Testis (tissue), 3 donors: ENCODE results near the gene GABRE. TPM values are rescaled to one million over a fixed set of nuclear protein-coding genes. Genes with fewer than 3 reads are reported as not detected.

Experiments used
- DNase-seq: peaks from one replicate; pipeline ENCODE4 v3.0.0-alpha.2; 2019
- H3K27ac ChIP-seq, 2 donors: fragments of 200-600 bp; sonication (generic); one replicate each; pipeline ENCODE4 v1.5.1; 2019
- H3K27me3 ChIP-seq: fragments of 200-600 bp; sonication (generic); one replicate; pipeline ENCODE4 v1.5.1; 2019
- H3K36me3 ChIP-seq: fragments of 200-600 bp; sonication (generic); one replicate; pipeline ENCODE4 v1.5.1; 2017; ENCODE audit warnings: low read depth; ENCODE audit errors: missing control alignments
- H3K4me1 ChIP-seq: fragments of 200-600 bp; sonication (generic); one replicate; pipeline ENCODE4 v1.5.1; 2019
- H3K4me3 ChIP-seq, 2 donors: fragments of 200-600 bp; sonication (generic); one replicate each; pipeline ENCODE4 v1.5.1; 2017 to 2019
- H3K9me3 ChIP-seq: fragments of 200-600 bp; sonication (generic); one replicate; pipeline ENCODE4 v1.5.1; 2017
- POLR2A ChIP-seq: fragments of 450-650 bp; IDR thresholded peaks from one replicate; pipeline ENCODE4 v1.6.1; 2017; ENCODE audit warnings: antibody characterized with exemption, mild to moderate bottlenecking, moderate library complexity
- WGBS, 2 donors: methylation state at CpG; one replicate each; pipeline ENCODE4 v1.1.5; 2018; 5-methylcytosine and 5-hydroxymethylcytosine counted together
- intact Hi-C: fragments of 100-400 bp; cut with DNase I; formaldehyde crosslinking; loops from one replicate; pipeline ENCODE4 v1.15.1; 2023; ENCODE audit warnings: low total_unique reads
- polyA plus RNA-seq: library from polyadenylated mRNA; stranded (reverse); fragments of 350-450 nt; fragmentation: Illumina TruSeq; extraction: RNeasy Lipid Tissue Mini Kit (QIAGEN cat#74804); gene quantifications from one replicate; pipeline ENCODE4 v1.2.3, GENCODE V29; 2014; ENCODE audit warnings: low read depth, low replicate concordance; ENCODE audit not compliant: insufficient read depth
- total RNA-seq, 2 donors: library from RNA; depleted of rRNA; stranded (reverse); fragments of >200 nt; gene quantifications; one replicate each; pipeline ENCODE4 v1.2.3, GENCODE V29; 2016
- TF ChIP-seq, protein P1 (sequence below), 3 experiments: fragments of 450-650 bp in 2 of 3; fragments of 200-600 bp in 1 of 3; sonication (generic) in 1 of 3; IDR thresholded peaks; one replicate each; pipeline ENCODE4 v1.5.1; 2016 to 2019; ENCODE audit warnings: antibody characterized with exemption in 3 of 3, mild to moderate bottlenecking in 2 of 3, moderate library complexity in 1 of 3

Gene GABRE
- total and polyA plus RNA-seq, 3 donors from 2014 or later: 7.9 to 9.7 (median 9.3) TPM

GRCh38 chrX:151985955-151986354, 11.5 kb upstream of the GABRE start:
- TF ChIP-seq, protein P1, sequence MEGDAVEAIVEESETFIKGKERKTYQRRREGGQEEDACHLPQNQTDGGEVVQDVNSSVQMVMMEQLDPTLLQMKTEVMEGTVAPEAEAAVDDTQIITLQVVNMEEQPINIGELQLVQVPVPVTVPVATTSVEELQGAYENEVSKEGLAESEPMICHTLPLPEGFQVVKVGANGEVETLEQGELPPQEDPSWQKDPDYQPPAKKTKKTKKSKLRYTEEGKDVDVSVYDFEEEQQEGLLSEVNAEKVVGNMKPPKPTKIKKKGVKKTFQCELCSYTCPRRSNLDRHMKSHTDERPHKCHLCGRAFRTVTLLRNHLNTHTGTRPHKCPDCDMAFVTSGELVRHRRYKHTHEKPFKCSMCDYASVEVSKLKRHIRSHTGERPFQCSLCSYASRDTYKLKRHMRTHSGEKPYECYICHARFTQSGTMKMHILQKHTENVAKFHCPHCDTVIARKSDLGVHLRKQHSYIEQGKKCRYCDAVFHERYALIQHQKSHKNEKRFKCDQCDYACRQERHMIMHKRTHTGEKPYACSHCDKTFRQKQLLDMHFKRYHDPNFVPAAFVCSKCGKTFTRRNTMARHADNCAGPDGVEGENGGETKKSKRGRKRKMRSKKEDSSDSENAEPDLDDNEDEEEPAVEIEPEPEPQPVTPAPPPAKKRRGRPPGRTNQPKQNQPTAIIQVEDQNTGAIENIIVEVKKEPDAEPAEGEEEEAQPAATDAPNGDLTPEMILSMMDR (IDR thresholded peaks at IDR 0.05): no peak
- no peak for TF ChIP-seq POLR2A
- Histone ChIP-seq H3K4me1 (no peaks in the 10 kb centered on the region), H3K9me3 (no peaks in the 10 kb centered on the region), H3K36me3 (no peaks in the 10 kb centered on the region), H3K4me3 (no peak overlapping the region), H3K27ac (no peak overlapping the region), H3K27me3 (no peaks in the 10 kb centered on the region)
- intact Hi-C loops: no loop called here
- DNase-seq: no peak
- 38 to 56% methylated on average over 1 to 3 of the region's 3 CpGs for WGBS, 2 donors

DNA sequence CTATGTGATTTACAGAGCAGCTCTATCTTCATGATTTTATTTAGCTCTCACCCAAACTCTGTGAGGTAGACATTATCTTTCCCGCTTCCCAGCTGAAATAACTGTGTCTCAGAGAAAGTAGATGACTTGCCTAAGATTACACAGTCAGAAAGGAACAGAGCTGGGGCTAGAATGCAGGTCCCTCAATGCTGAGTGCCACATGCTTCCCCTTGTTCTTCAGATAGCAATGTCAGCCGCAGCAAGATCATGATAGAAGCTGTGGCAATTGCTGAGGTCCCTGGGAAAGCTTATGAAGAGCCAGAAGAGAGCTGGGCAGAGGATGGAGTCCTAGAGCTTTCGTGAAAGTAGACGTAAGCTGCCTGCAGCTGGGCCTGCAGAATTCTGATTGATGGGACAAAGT, 11.1 kb upstream of the GABRE start:
- WGBS, 2 donors: 92 to 97% methylated on average over 4 of the region's 4 CpGs
- TF ChIP-seq, protein P1 (IDR thresholded peaks at IDR 0.05): no peak
- no peak for TF ChIP-seq POLR2A
- Histone ChIP-seq H3K36me3 (no peaks in the 10 kb centered on the region), H3K27me3 (no peaks in the 10 kb centered on the region), H3K4me1 (no peaks in the 10 kb centered on the region), H3K4me3 (no peak overlapping the region), H3K27ac (no peak overlapping the region), H3K9me3 (no peaks in the 10 kb centered on the region)
- intact Hi-C loops: no loop called here
- no peak for DNase-seq

DNA sequence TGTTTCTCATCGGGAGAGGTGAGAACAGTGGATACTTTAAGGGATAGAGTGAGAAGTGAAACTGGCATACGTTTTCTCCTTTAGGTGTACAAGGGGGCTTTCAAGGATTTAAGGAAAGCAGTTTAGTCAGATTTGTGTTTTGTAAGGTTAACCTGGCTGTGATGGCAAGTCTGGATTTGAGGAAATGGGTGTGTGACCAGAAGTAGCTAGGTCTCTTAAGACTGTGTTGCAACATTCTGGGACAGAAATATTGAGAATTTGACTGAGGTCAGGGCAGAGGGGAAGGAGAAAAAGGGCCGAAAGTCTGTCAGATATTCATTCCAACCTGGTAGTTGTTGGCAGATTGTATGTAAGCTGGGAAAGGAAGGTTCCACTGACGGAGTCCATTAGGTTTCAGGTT, 10.4 kb upstream of the GABRE start:
- intact Hi-C loops: no loop called here

GRCh38 chrX:151984328-151984727, 9.9 kb upstream of the GABRE start:
- Histone ChIP-seq H3K4me3 (no peak overlapping the region), H3K9me3 (no peaks in the 10 kb centered on the region), H3K27me3 (no peaks in the 10 kb centered on the region), H3K27ac (no peak overlapping the region), H3K4me1 (no peaks in the 10 kb centered on the region), H3K36me3 (no peaks in the 10 kb centered on the region)
- intact Hi-C loops: no loop called here
- no peak for DNase-seq
- TF ChIP-seq, protein P1 (IDR thresholded peaks at IDR 0.05): no peak
- TF ChIP-seq POLR2A: no peak
- 19 to 63% methylated on average over 3 of the region's 3 CpGs for WGBS, 2 donors

More for the DNA sequence above, 10.4 kb upstream of the GABRE start:
- 72 to 74% methylated on average over 4 of the region's 4 CpGs for WGBS, 2 donors
- H3K27ac ChIP-seq: no peak overlapping the region
- no peaks in the 10 kb centered on the region for H3K36me3 ChIP-seq
- H3K9me3 ChIP-seq: no peaks in the 10 kb centered on the region
- no peak for DNase-seq
- TF ChIP-seq, protein P1 (IDR thresholded peaks at IDR 0.05): no peak
- TF ChIP-seq POLR2A: no peak
- H3K4me3 ChIP-seq: no peak overlapping the region
- no peaks in the 10 kb centered on the region for H3K4me1 ChIP-seq
- H3K27me3 ChIP-seq: no peaks in the 10 kb centered on the region

DNA sequence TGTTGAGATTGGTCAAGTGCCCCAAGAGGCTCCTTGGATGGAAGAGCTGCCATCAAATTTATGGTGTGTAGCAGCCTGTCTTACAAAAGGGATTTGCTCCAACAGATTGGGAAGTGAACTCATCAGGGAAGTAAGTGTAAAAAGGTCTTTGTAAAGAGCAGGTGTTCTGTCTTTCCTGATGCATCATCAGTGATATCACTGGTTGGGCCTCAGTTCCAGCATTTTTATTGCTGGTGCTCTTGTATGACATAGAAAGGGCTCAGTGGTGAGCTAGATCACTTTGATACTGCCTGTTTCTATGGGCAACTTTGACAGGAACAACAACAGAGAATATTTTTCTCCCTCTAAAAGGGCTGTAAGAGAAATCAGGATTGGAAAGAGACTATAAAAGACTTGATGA, 8.7 kb upstream of the GABRE start:
- H3K36me3 ChIP-seq: no peaks in the 10 kb centered on the region
- intact Hi-C loops: no loop called here
- no peaks in the 10 kb centered on the region for H3K4me1 ChIP-seq
- H3K4me3 ChIP-seq: no peak overlapping the region
- no peaks in the 10 kb centered on the region for H3K9me3 ChIP-seq
- no peak overlapping the region for H3K27ac ChIP-seq
- no peak for DNase-seq
- TF ChIP-seq POLR2A: no peak
- TF ChIP-seq, protein P1 (IDR thresholded peaks at IDR 0.05): no peak
- H3K27me3 ChIP-seq: no peaks in the 10 kb centered on the region
